DOHH2 (cell line): ENCODE results near the gene GRK7.

Experiments used
- H3F3A ChIP-seq: fragments of 200-600 bp; sonication (generic), shearing (Covaris generic); 2 replicates; pipeline ENCODE4 v1.6.0; 2016; ENCODE audit warnings: antibody characterized with exemption, mild to moderate bottlenecking; ENCODE audit not compliant: control insufficient read depth, insufficient read depth
- H3K27ac ChIP-seq: fragments of 200-600 bp; sonication (generic); 2 replicates; pipeline ENCODE4 v1.5.1; 2014; ENCODE audit warnings: low read depth, mild to moderate bottlenecking, low read length, moderate library complexity
- H3K27me3 ChIP-seq: fragments of 200-600 bp; sonication (generic); 2 replicates; pipeline ENCODE4 v1.6.1; 2014; ENCODE audit warnings: mild to moderate bottlenecking, low read length, mixed read lengths; ENCODE audit not compliant: control insufficient read depth
- H3K36me3 ChIP-seq: fragments of 200-600 bp; sonication (generic); 2 replicates; pipeline ENCODE4 v1.6.1; 2014; ENCODE audit warnings: mild to moderate bottlenecking, low read length, moderate library complexity, mixed read lengths; ENCODE audit not compliant: control insufficient read depth
- H3K4me1 ChIP-seq: fragments of 200-600 bp; sonication (generic); 2 replicates; pipeline ENCODE4 v1.6.1; 2014; ENCODE audit warnings: mild to moderate bottlenecking, low read length, mixed read lengths; ENCODE audit not compliant: control insufficient read depth
- H3K4me2 ChIP-seq: fragments of 200-600 bp; sonication (generic); 2 replicates; pipeline ENCODE4 v1.6.0; 2014; ENCODE audit warnings: mild to moderate bottlenecking, low read length, moderate library complexity
- H3K4me3 ChIP-seq: fragments of 200-600 bp; sonication (generic); 2 replicates; pipeline ENCODE4 v1.5.1; 2014; ENCODE audit warnings: mild to moderate bottlenecking, low read length, mixed read lengths
- H3K79me2 ChIP-seq: fragments of 200-600 bp; sonication (generic); 2 replicates; pipeline ENCODE4 v1.6.1; 2014; ENCODE audit warnings: mild to moderate bottlenecking, low read length, mixed read lengths; ENCODE audit not compliant: control insufficient read depth
- H3K9me2 ChIP-seq: fragments of 200-600 bp; sonication (generic); replicated peaks from 2 replicates; pipeline ENCODE4 v1.6.1; 2014; ENCODE audit warnings: mild to moderate bottlenecking, low read length, mixed read lengths; ENCODE audit not compliant: control insufficient read depth
- H3K9me3 ChIP-seq: fragments of 200-600 bp; sonication (generic); 2 replicates; pipeline ENCODE4 v1.6.1; 2014; ENCODE audit warnings: antibody characterized with exemption, low read length, mixed read lengths; ENCODE audit not compliant: control insufficient read depth, insufficient read depth
- H4K20me1 ChIP-seq: fragments of 200-600 bp; sonication (generic); 2 replicates; pipeline ENCODE4 v1.6.0; 2014; ENCODE audit warnings: low read depth, mild to moderate bottlenecking, antibody characterized with exemption, low read length, moderate library complexity; ENCODE audit not compliant: control insufficient read depth, insufficient read depth
- EZH2phosphoT487 ChIP-seq: fragments of 200-600 bp; sonication (generic); IDR thresholded peaks from 2 replicates; pipeline ENCODE4 v1.6.1; 2017; ENCODE audit warnings: borderline replicate concordance, mild to moderate bottlenecking, antibody characterized with exemption, low read length, moderate library complexity, mixed read lengths
- TF ChIP-seq, protein P1 (sequence below): fragments of 200-600 bp; sonication (generic); IDR thresholded peaks from one replicate; pipeline ENCODE4 v1.5.1; 2014; ENCODE audit warnings: antibody characterized with exemption, mild to moderate bottlenecking, low read depth, low read length; ENCODE audit not compliant: poor library complexity, severe bottlenecking

GRK7 gene

DNA sequence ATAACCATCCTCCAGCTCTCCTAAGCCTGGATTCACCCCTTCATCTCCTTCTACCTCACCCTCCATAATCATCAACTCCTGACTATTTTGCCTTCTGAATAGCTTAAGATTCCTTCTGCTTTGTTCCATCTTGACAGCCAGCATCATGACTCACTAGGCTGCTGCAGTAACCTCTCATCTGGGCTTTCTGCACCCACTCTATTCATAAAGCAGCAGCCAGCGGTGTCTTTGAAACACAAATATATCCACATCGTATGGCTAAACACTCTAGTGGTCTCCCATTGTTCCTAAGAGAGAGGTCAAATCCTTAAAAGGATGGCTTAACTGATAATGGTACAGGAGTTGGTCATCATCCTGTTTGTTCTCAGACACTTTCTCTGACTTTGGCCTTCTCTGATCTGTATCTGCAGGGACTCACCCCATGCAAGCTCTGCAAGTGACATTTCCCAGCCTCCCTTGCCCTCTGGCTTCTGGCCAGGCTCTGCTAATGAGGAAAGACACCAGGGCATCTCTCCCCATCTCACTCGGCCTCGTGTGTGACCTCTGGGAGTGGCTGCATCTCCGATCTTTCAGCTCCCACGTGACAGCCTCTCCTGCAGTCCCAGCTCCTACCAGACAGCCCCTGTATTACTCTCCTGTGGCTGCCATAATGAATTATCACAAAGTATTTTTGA is 6.2 kb downstream of the GRK7 start:
- Histone ChIP-seq H3K4me3 (no peak overlapping the region), H4K20me1 (no peaks in the 10 kb centered on the region), H3K27ac (no peak overlapping the region), H3K9me2 (no peaks in the 10 kb centered on the region), H3K9me3 (no peaks in the 10 kb centered on the region), H3K79me2 (no peaks in the 10 kb centered on the region), H3K27me3 (peaks cover 4% of the 10 kb centered on the region; the same call in 1 of the 2 replicates), H3K36me3 (no peaks in the 10 kb centered on the region), H3F3A (no peaks in the 10 kb centered on the region), H3K4me1 (no peaks in the 10 kb centered on the region), H3K4me2 (no peak overlapping the region)
- TF ChIP-seq, protein P1, sequence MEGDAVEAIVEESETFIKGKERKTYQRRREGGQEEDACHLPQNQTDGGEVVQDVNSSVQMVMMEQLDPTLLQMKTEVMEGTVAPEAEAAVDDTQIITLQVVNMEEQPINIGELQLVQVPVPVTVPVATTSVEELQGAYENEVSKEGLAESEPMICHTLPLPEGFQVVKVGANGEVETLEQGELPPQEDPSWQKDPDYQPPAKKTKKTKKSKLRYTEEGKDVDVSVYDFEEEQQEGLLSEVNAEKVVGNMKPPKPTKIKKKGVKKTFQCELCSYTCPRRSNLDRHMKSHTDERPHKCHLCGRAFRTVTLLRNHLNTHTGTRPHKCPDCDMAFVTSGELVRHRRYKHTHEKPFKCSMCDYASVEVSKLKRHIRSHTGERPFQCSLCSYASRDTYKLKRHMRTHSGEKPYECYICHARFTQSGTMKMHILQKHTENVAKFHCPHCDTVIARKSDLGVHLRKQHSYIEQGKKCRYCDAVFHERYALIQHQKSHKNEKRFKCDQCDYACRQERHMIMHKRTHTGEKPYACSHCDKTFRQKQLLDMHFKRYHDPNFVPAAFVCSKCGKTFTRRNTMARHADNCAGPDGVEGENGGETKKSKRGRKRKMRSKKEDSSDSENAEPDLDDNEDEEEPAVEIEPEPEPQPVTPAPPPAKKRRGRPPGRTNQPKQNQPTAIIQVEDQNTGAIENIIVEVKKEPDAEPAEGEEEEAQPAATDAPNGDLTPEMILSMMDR: no peak
- TF ChIP-seq EZH2phosphoT487: no peak

DNA sequence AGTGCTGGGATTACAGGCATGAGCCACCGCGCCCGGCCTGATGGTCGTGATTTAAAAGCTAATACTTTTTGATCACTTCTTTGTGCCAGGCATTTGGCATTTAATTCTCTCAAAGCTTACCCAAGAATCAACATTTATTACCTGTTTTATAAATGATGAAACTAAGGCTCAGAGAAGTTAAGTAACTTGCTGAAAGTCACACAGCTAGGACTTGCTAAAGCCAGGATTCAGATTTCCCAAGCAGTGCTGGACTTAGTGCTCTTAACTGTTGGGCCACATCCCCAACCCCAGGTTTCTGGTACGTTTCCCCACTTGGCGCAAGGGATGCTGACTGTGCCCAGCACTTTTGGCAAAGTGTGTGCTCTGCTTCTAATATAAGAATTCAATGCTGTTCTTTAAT is 10.5 kb downstream of the GRK7 start:
- TF ChIP-seq, protein P1: no peak
- no peak for TF ChIP-seq EZH2phosphoT487
- no peaks in the 10 kb centered on the region for H3K9me2 ChIP-seq
- H3K4me1 ChIP-seq: no peaks in the 10 kb centered on the region
- no peaks in the 10 kb centered on the region for H3K9me3 ChIP-seq
- H3K4me2 ChIP-seq: no peak overlapping the region
- no peak overlapping the region for H3K27ac ChIP-seq
- peaks cover 4% of the 10 kb centered on the region; the same call in 1 of the 2 replicates for H3K27me3 ChIP-seq
- H3F3A ChIP-seq: no peaks in the 10 kb centered on the region
- no peaks in the 10 kb centered on the region for H3K36me3 ChIP-seq
- no peaks in the 10 kb centered on the region for H4K20me1 ChIP-seq
- H3K79me2 ChIP-seq: no peaks in the 10 kb centered on the region
- H3K4me3 ChIP-seq: no peak overlapping the region

DNA sequence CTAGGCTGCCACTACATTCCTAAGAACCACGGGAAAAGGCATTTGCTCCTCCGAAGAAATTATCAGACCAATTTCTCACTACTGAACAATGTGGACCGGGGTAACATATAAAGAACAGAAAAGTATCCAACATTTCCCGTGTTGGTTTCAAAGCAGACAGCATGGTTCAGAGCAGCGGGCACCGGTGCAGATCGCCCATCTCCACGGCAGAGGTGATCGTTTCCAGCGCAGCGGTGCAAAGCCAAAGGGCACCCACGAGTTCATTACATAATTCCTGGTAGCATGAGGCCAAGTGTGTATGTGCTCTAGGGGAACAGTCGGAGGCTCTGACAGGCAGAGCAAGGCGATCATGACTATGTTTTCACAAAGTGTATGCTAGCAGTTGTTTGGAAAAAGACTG is 13.2 kb downstream of the GRK7 start:
- H3K4me3 ChIP-seq: no peak overlapping the region
- no peak for TF ChIP-seq EZH2phosphoT487
- TF ChIP-seq, protein P1: no peak
- no peaks in the 10 kb centered on the region for H3K9me2 ChIP-seq
- no peaks in the 10 kb centered on the region for H3K9me3 ChIP-seq
- no peaks in the 10 kb centered on the region for H4K20me1 ChIP-seq
- no peaks in the 10 kb centered on the region for H3K79me2 ChIP-seq
- H3K27me3 ChIP-seq: no peaks in the 10 kb centered on the region
- no peaks in the 10 kb centered on the region for H3K36me3 ChIP-seq
- no peak overlapping the region for H3K4me2 ChIP-seq
- no peaks in the 10 kb centered on the region for H3F3A ChIP-seq
- H3K27ac ChIP-seq: no peak overlapping the region
- H3K4me1 ChIP-seq: no peaks in the 10 kb centered on the region
